GM12878 (cell line): ENCODE data around the gene TMPRSS13.
"Not testable (repeated sequence)": the region's sequence is repeated elsewhere in the genome, so short reads cannot be mapped to it uniquely, and the experiment has no call there.

Source experiments
- BACH1 ChIP-seq: fragments of 450-650 bp; IDR thresholded peaks from 2 replicates; pipeline ENCODE4 v1.6.1; 2017; ENCODE audit warnings: mild to moderate bottlenecking, borderline replicate concordance
- CTCF ChIP-seq, 3 experiments: IDR thresholded peaks in 2 of 3; conservative IDR thresholded peaks in 1 of 3; 2 replicates each; pipeline ENCODE4 v1.5.1; 2011; ENCODE audit warnings: low read depth in 3 of 3, low read length in 3 of 3, mild to moderate bottlenecking in 3 of 3, control low read depth in 2 of 3, moderate library complexity in 2 of 3, inconsistent platforms in 1 of 3, mixed read lengths in 1 of 3; ENCODE audit not compliant: control insufficient read depth in 2 of 3, insufficient read depth in 1 of 3; ENCODE audit errors: extremely low read depth in 1 of 3
- ETV6 ChIP-seq, 2 experiments: fragments of 450-650 bp in 1 of 2; IDR thresholded peaks in 1 of 2; conservative IDR thresholded peaks in 1 of 2; 2 replicates each; pipeline ENCODE4 v1.6.1; 2014; ENCODE audit warnings: antibody characterized with exemption in 1 of 2, borderline replicate concordance in 1 of 2, low read depth in 1 of 2, mild to moderate bottlenecking in 1 of 2, moderate library complexity in 1 of 2
- POLR2A ChIP-seq: IDR thresholded peaks from 2 replicates; pipeline ENCODE4 v1.6.1; 2011; ENCODE audit warnings: low read depth, mild to moderate bottlenecking, low read length
- REST ChIP-seq: IDR thresholded peaks from 2 replicates; pipeline ENCODE4 v1.6.1; 2012; ENCODE audit warnings: mild to moderate bottlenecking, low read depth, low read length
- SMC3 ChIP-seq: IDR thresholded peaks from 2 replicates; pipeline ENCODE4 v1.6.1; 2011; ENCODE audit warnings: low read length, improper control_type of control experiment, borderline replicate concordance
- ZNF384 ChIP-seq: IDR thresholded peaks from 2 replicates; pipeline ENCODE4 v1.6.1; 2012; ENCODE audit warnings: low read depth, mild to moderate bottlenecking, low read length, improper control_type of control experiment, borderline replicate concordance

GRCh38 chr11:117947751-117948150 lies 18.5 kb upstream of the TMPRSS13 start:
- TF ChIP-seq POLR2A; CTCF (IDR thresholded peaks at IDR 0.05 in 2 of 3, conservative IDR thresholded peaks at IDR 0.05 in 1 of 3; ENCODE audit: control insufficient read depth in 2 of 3, extremely low read depth in 1 of 3, insufficient read depth in 1 of 3, low read depth in 3 of 3, low read length in 3 of 3); REST; BACH1; SMC3; ZNF384; ETV6 (conservative IDR thresholded peaks at IDR 0.05 in 1 of 2, IDR thresholded peaks at IDR 0.05 in 1 of 2; ENCODE audit: borderline replicate concordance in 1 of 2, low read depth in 1 of 2): not testable (repeated sequence)
